SKM-1 (cell line): Measurements from ENCODE around the gene WDR26.
"Not testable (repeated sequence)": the region's sequence is repeated elsewhere in the genome, so short reads cannot be mapped to it uniquely, and the experiment has no call there.

Experiments used
- DNase-seq: peaks from one replicate; lab custom pipeline; 2025; ENCODE audit not compliant: unreplicated experiment; lab: John Stamatoyannopoulos, UW

WDR26 gene

GRCh38 chr1:224433701-224434672 is 610 bp downstream of the WDR26 start:
- DNase-seq: no peak

- no peak for DNase-seq
Observed at GRCh38 chr1:224433041-224433691, 1.4 kb downstream of the WDR26 start.

GRCh38 chr1:224432672-224433040 is 1.9 kb downstream of the WDR26 start:
- DNase-seq: no peak

GRCh38 chr1:224432146-224432545 is 2.5 kb downstream of the WDR26 start:
- no peak for DNase-seq

GRCh38 chr1:224431726-224432125 is 2.9 kb downstream of the WDR26 start:
- DNase-seq: no peak

DNA sequence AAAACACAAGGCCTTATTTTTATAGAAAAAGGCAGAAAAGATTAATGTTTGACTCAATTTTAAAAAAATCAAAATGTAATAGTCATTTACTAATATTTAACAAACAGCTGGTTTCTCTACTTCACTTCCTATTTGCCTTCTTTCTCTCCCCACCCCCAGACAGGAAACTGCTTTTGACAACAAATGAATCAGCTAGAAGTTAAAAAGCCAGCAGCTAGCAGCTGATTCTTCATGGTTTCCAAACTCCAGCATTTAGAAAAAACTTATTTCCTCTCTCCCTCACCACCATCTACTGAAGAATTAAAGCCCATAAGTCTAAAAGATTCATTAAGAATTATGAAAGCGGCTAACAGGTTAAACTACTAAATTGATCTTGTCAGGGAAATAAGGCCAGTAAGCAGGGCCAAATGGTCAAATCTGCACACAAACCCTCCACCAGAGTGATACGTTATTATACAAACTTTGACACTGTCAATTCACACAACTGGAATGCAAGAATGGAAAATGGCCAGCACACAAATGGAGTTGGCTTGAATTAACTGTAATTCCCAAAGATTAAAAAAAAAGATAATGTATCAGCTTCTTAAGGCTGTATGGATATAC is 4.0 kb downstream of the WDR26 start:
- DNase-seq: no peak

DNA sequence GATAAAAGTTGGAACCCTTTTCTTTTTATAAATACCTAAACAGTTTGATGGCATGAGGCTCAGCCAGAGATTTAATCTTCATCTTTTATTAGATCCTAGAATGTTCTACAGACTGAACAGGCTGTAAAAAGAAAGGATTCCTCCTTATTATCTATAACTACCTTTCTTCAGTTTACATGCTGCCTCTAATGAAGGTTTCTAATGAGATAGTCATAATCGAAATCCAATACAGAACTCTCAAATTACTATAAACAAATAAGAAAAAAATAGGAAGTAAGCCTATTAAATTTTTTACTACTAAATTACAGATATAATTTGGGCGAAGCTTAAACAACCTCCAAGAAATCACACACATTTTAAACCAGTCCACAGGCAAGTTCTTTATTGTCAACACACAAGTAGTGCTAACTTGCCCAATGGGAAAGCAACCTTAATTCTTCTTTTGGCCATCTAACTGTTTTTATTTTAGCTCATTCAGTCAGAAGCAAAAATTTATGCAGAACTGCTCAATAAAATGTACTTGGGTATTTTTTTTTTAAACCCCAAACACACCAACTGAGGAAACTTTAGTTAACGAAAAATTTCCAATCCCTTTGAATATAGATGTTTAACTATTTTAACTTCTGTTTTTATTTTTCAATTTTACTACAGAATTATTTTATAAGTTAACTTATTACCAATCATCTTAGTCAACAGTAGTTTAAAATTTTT is 4.8 kb downstream of the WDR26 start:
- DNase-seq: no peak

GRCh38 chr1:224428713-224429112 is 5.9 kb downstream of the WDR26 start:
- not testable (repeated sequence) for DNase-seq

DNA sequence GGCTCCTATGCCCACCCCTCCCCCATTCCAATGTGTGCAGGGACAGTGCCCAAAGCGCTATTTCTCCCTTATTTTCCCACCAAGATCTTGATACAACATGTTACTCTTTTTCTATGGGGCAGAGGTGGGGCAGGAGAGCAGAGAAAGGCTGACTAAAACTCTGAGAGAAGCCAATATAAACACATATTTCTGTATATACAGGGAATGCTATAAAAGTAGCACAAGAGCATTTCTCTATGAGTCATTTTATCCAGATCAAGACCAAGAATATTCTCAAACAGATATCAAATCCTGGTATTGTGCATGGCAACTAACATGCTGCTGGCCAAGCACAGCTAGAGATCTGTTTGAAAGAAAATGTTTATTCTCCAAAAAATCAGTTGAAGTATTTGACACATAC is 7.3 kb downstream of the WDR26 start:
- DNase-seq: no peak

- DNase-seq: not testable (repeated sequence)
Observed at GRCh38 chr1:224426869-224427268, 7.7 kb downstream of the WDR26 start.

GRCh38 chr1:224425279-224425884 is 9.2 kb downstream of the WDR26 start:
- no peak for DNase-seq

GRCh38 chr1:224420106-224420505 is 14.5 kb downstream of the WDR26 start:
- no peak for DNase-seq

- DNase-seq: no peak
Observed at GRCh38 chr1:224411766-224412165, 22.8 kb downstream of the WDR26 start.

DNA sequence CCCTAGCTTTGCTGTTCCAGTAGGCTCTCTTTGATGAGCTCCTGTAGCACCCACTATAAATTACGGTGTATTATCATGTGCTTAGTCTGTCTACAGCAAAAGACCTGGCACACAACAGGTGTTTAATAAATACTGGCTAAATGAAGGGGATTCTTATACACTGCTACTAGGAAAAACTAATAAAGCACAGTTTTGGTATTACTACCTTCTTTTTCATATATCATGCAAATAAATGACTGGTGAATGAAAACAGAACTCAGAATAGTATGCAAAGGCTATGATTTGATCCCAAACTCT is 26.4 kb downstream of the WDR26 start:
- no peak for DNase-seq

GRCh38 chr1:224407571-224408293 is 26.9 kb downstream of the WDR26 start:
- DNase-seq: no peak

- DNase-seq: no peak
Observed at GRCh38 chr1:224406216-224406615, 28.4 kb downstream of the WDR26 start.

GRCh38 chr1:224405604-224405970 is 29.0 kb downstream of the WDR26 start:
- no peak for DNase-seq

- DNase-seq: no peak
Observed at GRCh38 chr1:224404916-224405603, 29.5 kb downstream of the WDR26 start.

- DNase-seq: no peak
Observed at GRCh38 chr1:224402472-224403036, 32.0 kb downstream of the WDR26 start.

- DNase-seq: no peak
Observed at GRCh38 chr1:224399887-224400286, 34.7 kb downstream of the WDR26 start.
